D721Med (cell line): Measurements from ENCODE around the gene SYNE1.

ENCODE experiments used
- DNase-seq: peaks from one replicate; pipeline ENCODE4 v3.0.0; 2011; ENCODE audit warnings: low spot score; ENCODE audit not compliant: insufficient read length
- FAIRE-seq: peaks from 2 replicates; lab custom pipeline; 2011; peaks lifted over from hg19 to GRCh38; lab: Jason Lieb, UNC
- CTCF ChIP-seq: IDR thresholded peaks from 2 replicates; pipeline ENCODE4 v1.5.1; 2012; ENCODE audit warnings: mild to moderate bottlenecking, control low read depth; ENCODE audit not compliant: insufficient read depth; ENCODE audit errors: missing control alignments

SYNE1 gene

GRCh38 chr6:152576525-152576924 is 60.6 kb downstream of the SYNE1 start:
- DNase-seq (no peak), FAIRE-seq (no peak)
- no peak for TF ChIP-seq CTCF

- FAIRE-seq, result no peak
- DNase-seq, result no peak
- no peak for TF ChIP-seq CTCF
Observed at GRCh38 chr6:152575621-152576150, 61.5 kb downstream of the SYNE1 start.

GRCh38 chr6:152575161-152575560 is 62.0 kb downstream of the SYNE1 start:
- no peak for TF ChIP-seq CTCF
- no peak for FAIRE-seq
- DNase-seq, result no peak

- TF ChIP-seq CTCF, result no peak
- FAIRE-seq, result no peak
- DNase-seq, result no peak
Observed at GRCh38 chr6:152573762-152574161, 63.4 kb downstream of the SYNE1 start.

- TF ChIP-seq CTCF, result no peak
- no peak for DNase-seq
- no peak for FAIRE-seq
Observed at GRCh38 chr6:152572338-152573088, 64.6 kb downstream of the SYNE1 start.

GRCh38 chr6:152571943-152572337 is 65.2 kb downstream of the SYNE1 start:
- DNase-seq (no peak), FAIRE-seq (no peak)
- TF ChIP-seq CTCF, result no peak

- FAIRE-seq (no peak), DNase-seq (no peak)
- TF ChIP-seq CTCF, result no peak
Observed at GRCh38 chr6:152571089-152571488, 66.1 kb downstream of the SYNE1 start.
